Measurements from ENCODE around the gene AGBL2. TPM values are rescaled to one million over a fixed set of nuclear protein-coding genes. Genes with fewer than 3 reads are reported as not detected.

The AGBL2 gene
- polyA plus RNA-seq, 6 donors from 2014 or later, result 3.1 to 14.6 (median 5.7) TPM

Other genes starting within 250 kb of the AGBL2 start
- gene CELF1, start 162.2 kb downstream of the AGBL2 start, polyA plus RNA-seq (ENCODE audit: low read depth in 6 of 6), result 10 to 100 TPM; 61.5 to 96.8 (median 69.0) TPM
- 100 to 1,000 TPM in 1 of 6 donors, 10 to 100 TPM in 5; 69.3 to 133 (median 81.2) TPM for gene PTPMT1, start 149.8 kb downstream of the AGBL2 start, polyA plus RNA-seq (ENCODE audit: low read depth in 6 of 6)
- gene KBTBD4, start 136.4 kb downstream of the AGBL2 start, polyA plus RNA-seq (ENCODE audit: low read depth in 6 of 6), result 10 to 100 TPM; 32.5 to 71.8 (median 46.1) TPM
- gene NDUFS3, start 136.3 kb downstream of the AGBL2 start, polyA plus RNA-seq (ENCODE audit: low read depth in 6 of 6), result 100 to 1,000 TPM in 3 of 6 donors, 10 to 100 TPM in 3; 83.1 to 113 (median 99.6) TPM
- not detected for gene FAM180B, start 128.7 kb downstream of the AGBL2 start, polyA plus RNA-seq (ENCODE audit: low read depth in 6 of 6)
- under 1 TPM in 1 of 6 donors, not detected in 5; 0.91 TPM for gene C1QTNF4, start 121.0 kb downstream of the AGBL2 start, polyA plus RNA-seq (ENCODE audit: low read depth in 6 of 6)
- 10 to 100 TPM; 56.9 to 77.3 (median 64.6) TPM for gene MTCH2, start 72.8 kb downstream of the AGBL2 start, polyA plus RNA-seq (ENCODE audit: low read depth in 6 of 6)
- gene FNBP4, start 52.0 kb upstream of the AGBL2 start, polyA plus RNA-seq (ENCODE audit: low read depth in 6 of 6), result 10 to 100 TPM; 30.9 to 88.8 (median 61.2) TPM
- gene NUP160, start 133.0 kb upstream of the AGBL2 start, polyA plus RNA-seq (ENCODE audit: low read depth in 6 of 6), result 10 to 100 TPM; 25.7 to 57.4 (median 38.5) TPM

Measured in naive B cell (primary cell).